NCI-H526 (cell line): Measurements from ENCODE around the gene NANP.

Source experiments
- DNase-seq, 2 experiments: peaks; one replicate each; lab custom pipeline; 2025; lab: John Stamatoyannopoulos, UW

Gene NANP

DNA sequence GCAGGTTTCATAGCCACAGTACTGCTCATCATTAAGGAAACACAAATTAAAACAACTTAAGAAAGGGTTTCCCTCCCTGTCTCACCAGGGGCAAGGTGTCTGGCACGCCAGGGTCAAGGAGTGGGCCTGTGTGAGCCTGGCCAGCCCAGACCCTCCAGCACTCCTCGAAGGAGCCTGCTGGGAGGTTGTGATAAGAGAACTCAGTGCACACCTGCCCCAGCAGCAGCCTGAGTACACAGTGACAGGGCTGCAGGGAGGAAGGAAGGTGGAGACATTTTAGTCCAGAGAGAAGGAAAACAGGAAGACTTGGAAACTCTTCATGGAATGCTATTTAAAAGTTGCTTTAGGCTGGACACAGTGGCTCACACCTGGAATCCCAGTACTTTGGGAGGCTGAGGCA lies 52.6 kb downstream of the NANP start:
- no peak for DNase-seq

DNA sequence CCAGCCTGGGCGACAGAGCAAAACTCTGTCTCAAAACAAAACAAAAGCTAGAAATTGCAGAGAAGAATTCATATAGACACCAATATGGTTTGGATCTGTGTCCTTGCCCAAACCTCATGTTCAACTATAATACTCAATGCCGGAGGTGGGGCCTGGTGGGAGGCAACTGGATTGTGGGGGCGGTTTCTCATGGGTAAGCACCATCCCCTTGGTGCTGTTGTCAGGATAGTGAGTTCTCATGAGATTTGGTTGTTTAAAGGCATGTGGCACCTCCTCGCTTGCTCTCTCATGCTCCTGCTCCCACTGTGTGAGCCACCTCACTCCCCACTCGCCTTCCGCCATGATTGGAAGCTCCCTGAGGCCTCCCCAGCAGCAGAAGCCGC lies 53.7 kb downstream of the NANP start:
- no peak for DNase-seq

- no peak for DNase-seq
Observed at GRCh38 chr20:25567286-25567685, 56.5 kb downstream of the NANP start.

GRCh38 chr20:25566821-25567220 lies 57.0 kb downstream of the NANP start:
- DNase-seq = no peak

GRCh38 chr20:25565578-25566157 lies 58.1 kb downstream of the NANP start:
- DNase-seq = no peak

DNA sequence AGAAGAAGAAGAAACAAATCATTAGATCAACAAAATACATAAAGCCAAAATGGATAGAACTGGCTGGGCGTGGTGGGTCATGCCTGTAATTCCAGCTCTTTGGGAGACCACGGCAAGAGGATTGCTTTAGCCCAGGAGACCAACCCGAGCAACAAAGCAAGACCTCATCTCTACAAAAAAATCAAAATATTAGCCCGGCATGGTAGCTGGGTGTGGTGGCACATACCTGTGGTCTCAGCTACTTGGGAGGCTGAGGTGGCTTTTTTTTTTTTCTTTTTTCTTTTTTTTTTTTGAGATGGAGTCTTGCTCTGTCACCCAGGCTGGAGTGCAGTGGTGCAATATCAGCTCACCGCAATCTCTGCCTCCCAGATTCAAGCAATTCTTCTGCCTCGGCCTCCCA lies 59.9 kb downstream of the NANP start:
- DNase-seq = no peak

- no peak for DNase-seq
Observed at GRCh38 chr20:25563362-25563761, 60.5 kb downstream of the NANP start.
